GM12873 (cell line): ENCODE measurements around the gene XKR7.

Experiments
- TF ChIP-seq, protein P1 (sequence below): IDR thresholded peaks from 2 replicates; pipeline ENCODE4 v1.5.1; 2012; ENCODE audit warnings: low read depth, mild to moderate bottlenecking, moderate library complexity, low read length, control low read depth; ENCODE audit not compliant: insufficient read depth; ENCODE audit errors: missing control alignments

The XKR7 gene

DNA sequence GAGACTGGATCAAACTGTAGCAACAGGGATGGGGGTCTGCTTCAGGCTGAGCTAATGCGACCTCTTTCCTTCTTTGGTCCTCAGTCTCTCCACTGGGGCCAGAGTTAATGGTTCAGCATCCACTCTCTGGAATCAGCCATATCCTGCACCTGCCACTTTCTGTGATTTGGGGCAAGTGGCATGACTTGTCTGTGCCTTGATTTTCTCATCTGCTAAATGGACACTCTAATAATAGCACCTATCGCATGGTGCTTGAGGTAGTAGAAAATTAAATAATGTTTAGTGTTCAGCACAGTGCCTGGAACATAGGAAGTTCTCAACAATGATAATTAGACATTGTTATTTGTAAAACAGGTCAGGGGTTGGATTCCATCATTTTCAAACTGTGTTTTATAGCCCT lies 6.3 kb downstream of the XKR7 start:
- TF ChIP-seq, protein P1, sequence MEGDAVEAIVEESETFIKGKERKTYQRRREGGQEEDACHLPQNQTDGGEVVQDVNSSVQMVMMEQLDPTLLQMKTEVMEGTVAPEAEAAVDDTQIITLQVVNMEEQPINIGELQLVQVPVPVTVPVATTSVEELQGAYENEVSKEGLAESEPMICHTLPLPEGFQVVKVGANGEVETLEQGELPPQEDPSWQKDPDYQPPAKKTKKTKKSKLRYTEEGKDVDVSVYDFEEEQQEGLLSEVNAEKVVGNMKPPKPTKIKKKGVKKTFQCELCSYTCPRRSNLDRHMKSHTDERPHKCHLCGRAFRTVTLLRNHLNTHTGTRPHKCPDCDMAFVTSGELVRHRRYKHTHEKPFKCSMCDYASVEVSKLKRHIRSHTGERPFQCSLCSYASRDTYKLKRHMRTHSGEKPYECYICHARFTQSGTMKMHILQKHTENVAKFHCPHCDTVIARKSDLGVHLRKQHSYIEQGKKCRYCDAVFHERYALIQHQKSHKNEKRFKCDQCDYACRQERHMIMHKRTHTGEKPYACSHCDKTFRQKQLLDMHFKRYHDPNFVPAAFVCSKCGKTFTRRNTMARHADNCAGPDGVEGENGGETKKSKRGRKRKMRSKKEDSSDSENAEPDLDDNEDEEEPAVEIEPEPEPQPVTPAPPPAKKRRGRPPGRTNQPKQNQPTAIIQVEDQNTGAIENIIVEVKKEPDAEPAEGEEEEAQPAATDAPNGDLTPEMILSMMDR = no peak

DNA sequence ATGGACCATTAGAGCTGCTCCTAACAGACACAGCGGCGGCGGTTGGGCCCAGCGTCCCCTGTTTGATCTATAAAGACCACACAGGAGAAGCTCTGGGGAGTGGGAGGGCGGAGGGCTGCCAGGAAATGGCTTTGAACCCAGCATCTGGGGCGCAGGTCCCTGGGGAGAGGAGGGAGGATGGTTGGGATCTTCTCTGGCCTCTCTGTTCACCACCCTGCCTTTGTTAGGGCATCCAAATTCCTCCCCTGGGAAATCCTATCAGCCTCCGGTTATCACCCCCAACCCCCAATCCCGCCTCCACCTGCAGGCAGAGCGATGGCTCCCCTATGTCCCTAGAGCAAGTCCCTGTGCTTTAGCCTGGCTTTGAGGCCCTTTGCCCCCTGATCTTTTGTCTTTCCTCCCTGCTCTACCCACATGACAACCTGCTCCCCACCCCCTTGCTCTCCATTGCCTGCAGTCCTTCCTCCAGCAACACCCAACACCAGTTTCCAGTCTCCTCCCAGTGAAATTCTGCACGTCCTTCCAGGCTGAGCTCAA lies 7.1 kb downstream of the XKR7 start:
- TF ChIP-seq, protein P1 = no peak

DNA sequence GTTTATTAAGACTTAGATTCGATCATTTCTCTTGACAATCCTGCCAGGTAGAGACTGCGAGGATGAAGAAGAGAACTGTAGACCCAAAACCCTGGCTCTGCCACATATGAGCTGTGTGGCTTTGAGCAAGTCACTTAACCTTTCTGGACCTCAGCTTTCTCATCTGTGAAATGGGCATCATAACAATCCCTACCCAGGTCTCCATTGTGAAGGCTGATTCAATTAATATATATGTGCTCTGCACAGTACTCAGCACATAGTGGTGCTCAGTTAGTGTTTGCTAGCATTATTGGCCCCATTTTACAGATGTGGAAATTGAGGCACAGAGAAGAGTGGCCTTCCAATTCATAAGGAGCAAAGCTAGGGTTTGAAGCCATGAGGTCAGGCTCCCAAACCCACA lies 7.9 kb downstream of the XKR7 start:
- TF ChIP-seq, protein P1 = no peak

DNA sequence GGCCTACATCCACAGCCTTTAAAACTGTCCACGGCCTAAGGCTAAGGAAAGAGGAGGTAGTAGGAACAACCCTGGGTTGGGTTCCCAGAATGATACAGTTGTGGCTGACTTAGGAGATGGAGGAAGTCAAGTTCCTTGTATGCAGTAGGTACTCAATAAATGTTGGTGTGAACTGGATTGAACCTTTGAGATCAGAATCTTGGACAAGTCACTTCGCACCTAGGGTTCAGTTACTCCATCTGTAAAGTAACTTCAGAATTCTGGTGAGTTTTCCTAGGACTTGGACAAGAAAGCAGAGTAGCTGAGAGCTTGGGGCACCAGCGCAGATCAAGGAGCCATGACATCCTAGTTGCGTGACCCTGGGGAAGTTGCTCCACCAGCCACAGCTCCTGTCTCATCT lies 9.1 kb downstream of the XKR7 start:
- TF ChIP-seq, protein P1 = no peak

DNA sequence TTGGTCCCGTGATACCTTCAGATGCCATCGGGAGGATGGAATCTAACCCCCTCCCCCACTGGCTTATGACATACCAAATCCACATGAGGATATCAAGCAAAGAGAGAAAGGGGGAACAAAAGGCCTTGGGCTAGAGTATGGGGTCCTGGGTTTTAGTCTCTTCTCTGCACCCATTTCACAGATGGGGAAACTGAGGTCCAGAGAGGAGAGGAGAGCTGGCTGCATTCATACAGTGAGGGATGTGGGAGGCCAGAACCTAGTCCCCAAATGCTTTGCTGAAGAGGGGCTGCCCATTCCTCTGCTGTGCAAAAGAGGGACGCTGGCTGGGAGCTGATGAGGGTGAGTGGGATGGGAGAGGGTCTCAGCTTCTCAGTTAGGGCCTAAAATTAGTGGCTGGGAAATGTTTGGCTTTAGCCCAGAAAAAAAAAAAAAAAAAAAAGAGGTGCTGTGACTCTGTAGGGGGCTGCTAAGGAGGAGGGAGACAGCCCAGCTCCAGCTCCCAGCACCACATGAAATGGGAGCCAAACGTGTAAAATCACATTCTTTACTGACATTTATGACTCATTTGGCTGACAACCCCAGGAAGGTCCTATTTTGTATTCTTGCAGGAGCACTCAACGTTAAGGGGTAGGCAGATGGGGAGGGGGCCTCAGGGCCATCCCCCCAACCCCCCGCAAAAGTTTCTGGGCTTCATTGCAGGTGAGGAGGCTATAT lies 11.9 kb downstream of the XKR7 start:
- TF ChIP-seq, protein P1 = no peak

DNA sequence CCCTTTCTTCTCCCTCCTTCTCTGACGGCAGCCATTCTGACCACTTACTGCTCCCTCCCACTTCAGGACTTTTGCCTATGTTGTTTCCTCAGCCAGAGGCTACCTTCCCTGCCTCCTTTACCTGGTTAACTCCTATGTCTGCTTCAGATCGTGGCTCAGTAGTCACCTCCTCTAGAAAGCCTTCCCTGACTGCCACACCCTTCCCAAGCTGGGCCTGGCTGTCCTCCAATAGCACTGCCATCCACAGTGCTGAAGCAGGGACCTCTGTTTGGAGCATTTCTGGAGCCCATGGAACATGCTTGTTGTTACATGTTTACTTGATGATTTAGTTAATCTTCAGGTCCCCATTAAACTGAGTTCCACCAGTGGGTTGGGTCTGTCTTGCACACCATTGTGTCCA lies 13.8 kb downstream of the XKR7 start:
- TF ChIP-seq, protein P1 = no peak

DNA sequence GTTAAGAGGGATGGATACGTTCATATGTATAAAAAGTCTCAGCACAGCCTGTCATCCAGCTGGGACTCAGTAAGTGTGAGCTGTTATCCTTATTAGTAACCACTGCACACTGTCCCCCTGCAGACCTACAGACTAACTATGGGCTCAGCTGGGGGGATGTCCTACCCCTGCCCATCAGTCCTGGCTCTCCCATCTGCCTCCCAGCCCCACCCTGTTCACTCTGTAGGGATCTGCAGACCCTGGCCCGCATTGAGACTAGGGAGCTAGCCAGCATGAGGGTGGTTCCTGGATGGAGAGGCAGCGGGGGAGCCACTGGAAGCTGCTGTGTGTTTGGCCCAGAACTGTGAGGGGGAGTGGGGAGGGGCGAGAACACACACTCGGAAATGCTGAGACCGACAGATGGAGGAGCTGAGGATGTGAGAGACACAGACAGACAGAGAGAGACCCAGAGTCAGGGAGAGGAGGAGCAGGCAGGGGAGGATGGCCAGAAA lies 17.1 kb downstream of the XKR7 start:
- TF ChIP-seq, protein P1 = no peak
